Erythroblast (primary cell): ENCODE measurements around the gene ERGIC1.

Experiments used
- GATA1 ChIP-seq: IDR thresholded peaks from 2 replicates; pipeline ENCODE4 v1.6.1; 2011; ENCODE audit warnings: low read depth, mild to moderate bottlenecking, control low read depth, low read length, moderate library complexity
- POLR2A ChIP-seq: IDR thresholded peaks from 2 replicates; pipeline ENCODE4 v1.6.1; 2011; ENCODE audit warnings: mild to moderate bottlenecking, low read length

DNA sequence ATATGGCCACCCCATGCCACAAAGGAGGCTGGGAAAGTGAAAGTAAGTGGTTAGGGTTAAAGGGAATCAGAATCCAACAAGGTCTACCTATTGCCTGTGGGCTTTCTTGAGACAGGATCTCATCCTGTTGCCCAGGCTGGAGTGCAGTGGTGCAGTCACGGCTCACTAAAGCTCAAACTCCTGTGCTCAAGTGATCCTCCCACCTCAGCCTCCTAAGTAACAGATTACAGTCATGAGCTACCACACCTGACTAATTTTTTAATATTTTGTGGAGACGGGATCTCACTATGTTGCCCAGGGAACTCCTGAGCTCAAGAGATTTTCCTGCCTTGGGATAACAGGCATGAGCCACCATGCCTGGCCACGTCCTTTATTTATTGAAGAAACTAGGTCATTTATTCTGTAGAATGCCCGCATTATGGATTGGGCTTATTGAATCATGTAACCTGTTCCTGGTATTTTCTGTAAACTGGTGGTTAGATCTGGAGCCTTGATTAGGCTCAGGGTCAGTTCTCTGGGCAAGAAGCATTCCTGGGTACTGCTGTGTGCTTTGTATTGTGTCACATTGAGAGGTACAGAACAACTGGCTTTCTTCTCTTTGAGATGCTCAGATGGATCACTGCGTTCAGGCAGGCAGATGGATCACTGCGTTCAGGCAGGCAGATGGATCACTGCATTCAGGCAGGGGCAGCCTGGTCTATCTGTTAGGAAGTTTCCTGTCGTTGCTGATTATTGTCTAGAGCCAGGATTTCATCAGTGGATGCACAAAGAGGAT, 41.6 kb downstream of the ERGIC1 start:
- TF ChIP-seq POLR2A (no peak), GATA1 (no peak)
